GDM1 (cell line): ENCODE results near the gene RIMS4.

Experiments
- DNase-seq: peaks from one replicate; lab custom pipeline; 2025; lab: John Stamatoyannopoulos, UW

The RIMS4 gene

GRCh38 chr20:44810391-44811149 is at the start of gene RIMS4:
TSS of gene RIMS4 (minus strand) at chr20:44810546. CDS start at chr20:44810271, 275 bp downstream.
- no peak for DNase-seq

- DNase-seq = no peak
Measured at GRCh38 chr20:44858606-44859360, 48.4 kb upstream of the RIMS4 start.

- no peak for DNase-seq
Measured at GRCh38 chr20:44856856-44857448, 46.6 kb upstream of the RIMS4 start.

GRCh38 chr20:44856442-44856841 is 46.1 kb upstream of the RIMS4 start:
- DNase-seq = no peak

GRCh38 chr20:44851545-44851944 is 41.2 kb upstream of the RIMS4 start:
- no peak for DNase-seq

GRCh38 chr20:44850837-44851236 is 40.5 kb upstream of the RIMS4 start:
- no peak for DNase-seq

- no peak for DNase-seq
Measured at GRCh38 chr20:44850272-44850671, 39.9 kb upstream of the RIMS4 start.

GRCh38 chr20:44849703-44850102 is 39.4 kb upstream of the RIMS4 start:
- no peak for DNase-seq

GRCh38 chr20:44848254-44849015 is 38.1 kb upstream of the RIMS4 start:
- no peak for DNase-seq

GRCh38 chr20:44843876-44844275 is 33.5 kb upstream of the RIMS4 start:
- DNase-seq = no peak

GRCh38 chr20:44841955-44842354 is 31.6 kb upstream of the RIMS4 start:
- DNase-seq = no peak

- DNase-seq = no peak
Measured at GRCh38 chr20:44840826-44841225, 30.5 kb upstream of the RIMS4 start.

GRCh38 chr20:44839481-44839880 is 29.1 kb upstream of the RIMS4 start:
- DNase-seq = no peak

- no peak for DNase-seq
Measured at GRCh38 chr20:44838521-44838920, 28.2 kb upstream of the RIMS4 start.

GRCh38 chr20:44837946-44838345 is 27.6 kb upstream of the RIMS4 start:
- no peak for DNase-seq

GRCh38 chr20:44836601-44837120 is 26.3 kb upstream of the RIMS4 start:
- no peak for DNase-seq

- no peak for DNase-seq
Measured at GRCh38 chr20:44835661-44836221, 25.4 kb upstream of the RIMS4 start.

GRCh38 chr20:44835116-44835515 is 24.8 kb upstream of the RIMS4 start:
- DNase-seq = no peak

- no peak for DNase-seq
Measured at GRCh38 chr20:44834693-44835092, 24.3 kb upstream of the RIMS4 start.

- no peak for DNase-seq
Measured at GRCh38 chr20:44833437-44833836, 23.1 kb upstream of the RIMS4 start.

- DNase-seq = no peak
Measured at GRCh38 chr20:44832724-44833123, 22.4 kb upstream of the RIMS4 start.

GRCh38 chr20:44830995-44831394 is 20.6 kb upstream of the RIMS4 start:
- no peak for DNase-seq
